AG04450 (cell line): Measurements from ENCODE around the gene DHFR2. TPM values are rescaled to one million over a fixed set of nuclear protein-coding genes. Genes with fewer than 3 reads are reported as not detected.
"Not testable (repeated sequence)": the region's sequence is repeated elsewhere in the genome, so short reads cannot be mapped to it uniquely, and the experiment has no call there.

Experiments
- CTCF ChIA-PET: fragments of 300-600, 350-600 bp; formaldehyde crosslinking; extraction: SDS; loops from one replicate; lab custom pipeline; 2022; ENCODE audit warnings: antibody characterized with exemption, inconsistent platforms; lab: Charles Lee
- POLR2A ChIA-PET: fragments of 350-600 bp; formaldehyde crosslinking; extraction: SDS; loops from one replicate; lab custom pipeline; 2021; ENCODE audit warnings: antibody characterized with exemption, inconsistent platforms; lab: Yijun Ruan, JAX
- DNase-seq: peaks from one replicate; pipeline ENCODE4 v3.0.0-alpha.2; 2011; ENCODE audit warnings: low read depth, low spot score
- H3K27ac ChIP-seq: one replicate; pipeline ENCODE4 v1.5.1; 2012; ENCODE audit warnings: low read depth, low read length, control low read depth
- H3K27me3 ChIP-seq: one replicate; pipeline ENCODE4 v1.6.0; 2012; ENCODE audit warnings: low read length; ENCODE audit not compliant: control insufficient read depth, insufficient read depth
- H3K4me3 ChIP-seq: 2 replicates; pipeline ENCODE4 v1.5.1; 2011; ENCODE audit warnings: mild to moderate bottlenecking, low read depth, low read length, control low read depth
- H3K9me3 ChIP-seq: 2 replicates; pipeline ENCODE4 v1.5.1; 2012; ENCODE audit warnings: low read length; ENCODE audit not compliant: control insufficient read depth, insufficient read depth
- polyA plus RNA-seq: library from polyadenylated mRNA; depleted of rRNA; stranded (reverse); fragments of >200 nt; gene quantifications from 2 replicates; pipeline ENCODE4 v1.2.3, GENCODE V29; 2011
- TF ChIP-seq, protein P1 (sequence below): IDR thresholded peaks from 2 replicates; pipeline ENCODE4 v1.5.1; 2011; ENCODE audit warnings: low read depth, low read length, control low read depth, inconsistent platforms

The DHFR2 gene
- polyA plus RNA-seq, 1 experiment, result 4.0 TPM

DNA sequence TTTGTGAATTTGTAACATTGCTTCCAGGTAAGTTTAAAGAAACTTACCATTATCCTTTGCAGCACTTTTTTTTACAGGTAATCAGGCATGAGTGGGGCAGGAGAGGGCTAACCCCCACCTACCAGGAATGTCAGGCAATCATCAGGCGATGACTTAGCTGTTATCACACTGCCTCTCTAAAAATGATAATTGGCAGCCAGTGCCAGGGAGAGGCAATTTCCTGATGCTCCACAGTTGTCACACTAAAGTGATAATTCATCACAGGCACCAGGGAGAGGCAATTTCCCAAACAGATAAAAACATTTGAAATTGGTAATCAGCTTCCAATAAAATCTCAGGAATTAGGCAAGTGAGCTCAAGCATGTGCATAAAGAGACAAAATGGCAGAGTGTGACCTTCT is 26.4 kb upstream of the DHFR2 start:
- ChIA-PET POLR2A (no interaction called here), CTCF (no interaction called here)
- no peak for DNase-seq
- Histone ChIP-seq H3K27me3 (no peaks in the 10 kb centered on the region), H3K9me3 (no peaks in the 10 kb centered on the region), H3K27ac (no peak overlapping the region), H3K4me3 (no peak overlapping the region)
- TF ChIP-seq, protein P1, sequence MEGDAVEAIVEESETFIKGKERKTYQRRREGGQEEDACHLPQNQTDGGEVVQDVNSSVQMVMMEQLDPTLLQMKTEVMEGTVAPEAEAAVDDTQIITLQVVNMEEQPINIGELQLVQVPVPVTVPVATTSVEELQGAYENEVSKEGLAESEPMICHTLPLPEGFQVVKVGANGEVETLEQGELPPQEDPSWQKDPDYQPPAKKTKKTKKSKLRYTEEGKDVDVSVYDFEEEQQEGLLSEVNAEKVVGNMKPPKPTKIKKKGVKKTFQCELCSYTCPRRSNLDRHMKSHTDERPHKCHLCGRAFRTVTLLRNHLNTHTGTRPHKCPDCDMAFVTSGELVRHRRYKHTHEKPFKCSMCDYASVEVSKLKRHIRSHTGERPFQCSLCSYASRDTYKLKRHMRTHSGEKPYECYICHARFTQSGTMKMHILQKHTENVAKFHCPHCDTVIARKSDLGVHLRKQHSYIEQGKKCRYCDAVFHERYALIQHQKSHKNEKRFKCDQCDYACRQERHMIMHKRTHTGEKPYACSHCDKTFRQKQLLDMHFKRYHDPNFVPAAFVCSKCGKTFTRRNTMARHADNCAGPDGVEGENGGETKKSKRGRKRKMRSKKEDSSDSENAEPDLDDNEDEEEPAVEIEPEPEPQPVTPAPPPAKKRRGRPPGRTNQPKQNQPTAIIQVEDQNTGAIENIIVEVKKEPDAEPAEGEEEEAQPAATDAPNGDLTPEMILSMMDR, result no peak

DNA sequence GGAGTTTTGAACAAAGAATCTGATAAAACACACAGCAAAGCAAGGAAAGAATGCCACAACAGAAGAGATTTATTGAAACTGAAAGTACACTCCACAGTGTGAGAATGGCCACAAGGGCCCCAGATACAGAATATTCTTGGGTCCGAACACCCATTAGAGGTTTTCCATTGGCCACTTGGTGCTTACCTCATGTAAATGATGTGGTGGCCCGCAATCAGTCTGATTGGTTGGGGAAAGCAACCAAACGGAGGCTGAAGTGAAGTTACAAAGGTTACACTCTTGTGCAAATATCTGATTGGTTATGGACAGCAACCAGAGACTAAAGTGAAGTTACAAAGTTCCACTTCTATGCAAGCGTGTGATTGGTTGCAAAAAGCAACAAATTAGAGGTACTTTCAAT is 20.5 kb upstream of the DHFR2 start:
- CTCF ChIA-PET, result no interaction called here
- Histone ChIP-seq H3K9me3 (no peaks in the 10 kb centered on the region), H3K27ac (no peak overlapping the region), H3K27me3 (no peaks in the 10 kb centered on the region), H3K4me3 (no peak overlapping the region)
- no peak for DNase-seq
- POLR2A ChIA-PET, result no interaction called here
- TF ChIP-seq, protein P1, result no peak

DNA sequence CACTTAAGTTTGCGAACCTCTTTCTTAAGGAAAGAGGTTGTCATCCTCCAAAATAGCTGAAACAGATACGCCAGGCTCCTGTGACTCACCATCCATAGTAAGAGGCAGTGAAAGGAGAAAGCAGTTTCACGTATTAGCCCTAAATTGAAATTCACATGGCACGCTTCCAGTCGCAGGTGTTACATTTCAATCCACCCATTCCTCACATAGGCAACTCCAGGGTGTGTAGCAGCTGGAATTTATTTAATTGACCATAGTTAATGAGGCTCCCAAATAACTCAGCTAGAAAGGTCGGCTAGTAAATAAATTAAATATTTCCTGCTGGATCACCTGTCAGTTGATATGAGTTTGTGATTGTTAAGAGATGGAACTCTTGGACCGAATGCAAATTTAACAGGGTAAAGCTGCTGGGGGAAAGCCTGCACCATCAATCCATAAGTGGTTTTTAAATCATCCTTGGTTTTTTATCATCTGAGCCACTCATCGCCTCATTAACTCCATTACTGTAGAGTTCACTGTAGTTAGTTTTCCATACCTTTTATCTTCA is 19.7 kb upstream of the DHFR2 start:
- no peaks in the 10 kb centered on the region for H3K9me3 ChIP-seq
- H3K27me3 ChIP-seq, result no peaks in the 10 kb centered on the region
- no peak overlapping the region for H3K4me3 ChIP-seq
- POLR2A ChIA-PET, result no interaction called here
- TF ChIP-seq, protein P1, result no peak
- no peak overlapping the region for H3K27ac ChIP-seq
- CTCF ChIA-PET, result interaction anchor here (1.6 kb wide), 1 partner anchor 13 kb away, joined by 11 read pairs; no protein-coding TSS in a partner anchor
- DNase-seq, result no peak

DNA sequence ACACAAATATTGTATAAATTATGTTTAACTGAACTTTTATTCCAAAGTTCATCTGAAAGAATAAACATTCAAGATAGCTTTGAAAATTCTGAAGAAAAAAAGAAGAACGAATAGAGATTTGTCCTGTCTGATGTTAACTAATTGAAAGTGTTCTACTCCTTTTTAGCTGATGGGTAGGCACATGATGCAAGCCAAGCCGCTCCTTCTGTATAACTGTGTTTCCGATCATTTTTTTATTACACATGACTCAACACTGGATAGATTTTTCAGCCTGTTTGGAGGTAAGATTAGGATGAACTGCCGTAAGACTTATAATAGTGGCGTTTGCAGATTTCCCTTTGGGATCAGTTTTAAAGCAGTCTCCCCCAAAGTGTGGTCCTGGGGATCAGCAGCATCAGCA is 19.2 kb upstream of the DHFR2 start:
- TF ChIP-seq, protein P1, result no peak
- Histone ChIP-seq H3K27me3 (no peaks in the 10 kb centered on the region), H3K27ac (no peak overlapping the region), H3K9me3 (no peaks in the 10 kb centered on the region), H3K4me3 (no peak overlapping the region)
- POLR2A ChIA-PET, result no interaction called here
- CTCF ChIA-PET, result interaction anchor here (1.6 kb wide), 1 partner anchor 12 kb away, joined by 11 read pairs; no protein-coding TSS in a partner anchor
- no peak for DNase-seq

GRCh38 chr3:94080552-94080951 is 17.8 kb upstream of the DHFR2 start:
- CTCF ChIA-PET, POLR2A ChIA-PET, H3K27me3 ChIP-seq, H3K9me3 ChIP-seq, H3K27ac ChIP-seq, H3K4me3 ChIP-seq, DNase-seq: not testable (repeated sequence)
